NCI-H1436 (cell line): ENCODE measurements around the gene TCIRG1.

Experiments
- DNase-seq: peaks from one replicate; lab custom pipeline; 2025; lab: John Stamatoyannopoulos, UW

The TCIRG1 gene

DNA sequence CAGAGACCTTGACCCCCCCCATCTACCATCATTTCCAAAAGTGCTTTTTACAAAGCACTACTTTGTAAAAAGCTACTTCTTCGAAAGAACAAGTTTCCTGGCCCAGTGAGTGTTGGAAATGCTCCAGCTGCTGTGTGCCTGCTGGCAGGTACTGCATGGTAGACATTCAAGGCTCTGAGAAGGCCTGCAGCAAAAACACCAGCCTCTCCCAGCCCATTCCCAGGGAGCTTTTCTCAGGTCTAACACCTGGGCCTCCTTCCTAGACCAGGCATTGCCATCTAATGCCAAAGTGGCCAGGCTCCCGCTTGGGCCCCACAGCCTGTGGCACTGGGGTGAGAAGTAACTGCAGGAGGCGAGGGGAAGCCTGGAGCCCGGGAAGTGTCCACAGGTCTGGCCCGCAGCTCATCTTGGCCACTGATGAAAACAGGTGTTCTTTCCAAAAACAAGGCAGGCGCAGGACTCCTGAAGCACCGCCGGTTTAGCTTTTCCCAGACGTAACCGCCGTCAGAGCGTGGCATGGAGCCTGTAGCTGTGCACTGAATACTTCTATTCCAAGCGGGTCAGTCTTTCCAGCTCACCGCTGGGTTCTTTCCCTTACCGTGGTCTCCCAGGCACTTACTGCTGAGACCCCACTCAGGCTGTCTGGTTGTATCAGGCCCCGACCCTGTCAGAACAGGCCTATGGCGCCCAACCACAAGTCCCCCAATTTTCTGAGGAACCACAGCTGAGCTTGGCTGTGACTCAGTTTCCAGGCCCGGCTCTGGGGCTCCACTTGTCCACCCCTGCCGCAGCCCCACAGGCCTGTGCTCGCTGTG is 1.2 kb upstream of the TCIRG1 start:
- DNase-seq, result no peak

DNA sequence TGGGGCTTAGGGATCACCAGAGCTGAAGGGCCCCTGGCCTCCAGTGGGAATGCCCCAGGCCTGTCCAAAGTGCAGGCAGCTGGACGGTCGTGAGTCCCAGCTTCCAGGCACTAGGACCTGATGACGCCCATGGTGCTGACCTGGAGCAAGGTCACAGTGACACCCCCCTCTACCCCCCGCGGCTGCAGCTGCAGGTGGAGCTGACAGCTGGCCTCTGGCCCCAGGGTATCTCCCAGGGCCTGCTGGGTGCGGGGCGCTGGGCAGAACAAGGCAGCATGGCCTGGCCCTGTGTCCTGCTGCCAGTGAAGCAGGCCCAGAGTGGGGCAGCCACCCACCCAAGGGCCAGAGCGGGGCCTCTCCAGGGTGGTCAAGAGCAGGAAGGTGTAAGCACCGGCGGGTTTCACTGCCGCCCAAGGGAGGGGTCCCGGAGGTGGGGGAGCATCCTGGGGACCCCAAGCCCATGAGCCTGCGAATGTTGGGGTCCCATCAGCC is 553 bp upstream of the TCIRG1 start:
- no peak for DNase-seq

- DNase-seq, result no peak
These were observed 781 bp downstream of the TCIRG1 start for GRCh38 chr11:68039526-68040086.

GRCh38 chr11:68040101-68040956 is 1.5 kb downstream of the TCIRG1 start:
- DNase-seq, result peak; percentile 41

DNA sequence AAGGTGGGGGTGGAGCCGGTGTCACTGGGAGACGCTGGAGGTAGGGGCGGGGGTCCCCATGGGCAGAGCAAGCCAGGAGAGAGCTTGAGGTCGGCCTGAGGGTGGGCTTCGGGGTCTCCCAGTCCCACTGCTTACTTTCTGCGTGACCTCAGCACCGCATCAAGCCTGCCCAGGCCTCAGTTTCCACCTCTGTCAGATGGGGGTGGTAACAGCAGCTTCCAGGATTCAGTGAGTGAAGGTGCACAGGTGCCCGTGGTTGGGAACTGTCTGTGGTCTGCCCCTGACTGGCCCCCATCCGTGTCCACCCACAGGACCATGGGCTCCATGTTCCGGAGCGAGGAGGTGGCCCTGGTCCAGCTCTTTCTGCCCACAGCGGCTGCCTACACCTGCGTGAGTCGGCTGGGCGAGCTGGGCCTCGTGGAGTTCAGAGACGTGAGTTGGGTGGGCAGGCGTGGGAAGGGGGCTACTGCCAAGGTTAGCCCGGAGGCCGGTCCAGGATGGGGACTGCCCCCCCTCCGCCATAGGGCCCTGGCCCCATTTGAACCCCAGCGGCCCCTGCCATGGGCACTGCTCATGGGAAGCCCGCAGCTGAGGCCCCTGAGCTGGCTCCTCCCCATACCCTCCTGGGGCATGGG is 2.2 kb downstream of the TCIRG1 start:
- no peak for DNase-seq

GRCh38 chr11:68041617-68042218 is 2.9 kb downstream of the TCIRG1 start:
- DNase-seq, result no peak

GRCh38 chr11:68042219-68043028 is 3.6 kb downstream of the TCIRG1 start:
- DNase-seq, result no peak

DNA sequence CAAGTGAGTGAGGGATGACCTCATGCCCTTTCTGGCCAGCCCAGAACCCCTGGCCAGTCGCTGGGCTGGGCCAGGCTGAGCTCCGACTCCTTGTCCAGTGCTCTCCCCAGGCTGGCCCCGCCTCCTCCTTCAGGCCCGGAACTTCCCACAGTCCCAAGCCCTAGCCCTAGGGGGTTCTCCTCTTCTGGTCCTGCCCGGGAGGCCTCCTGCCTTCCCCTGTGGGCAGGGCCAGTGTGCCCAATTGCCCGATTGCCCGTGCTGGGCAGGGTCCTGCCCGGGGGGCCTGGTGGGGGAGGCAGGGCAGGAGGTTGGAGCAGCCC is 4.2 kb downstream of the TCIRG1 start:
- DNase-seq, result no peak

DNA sequence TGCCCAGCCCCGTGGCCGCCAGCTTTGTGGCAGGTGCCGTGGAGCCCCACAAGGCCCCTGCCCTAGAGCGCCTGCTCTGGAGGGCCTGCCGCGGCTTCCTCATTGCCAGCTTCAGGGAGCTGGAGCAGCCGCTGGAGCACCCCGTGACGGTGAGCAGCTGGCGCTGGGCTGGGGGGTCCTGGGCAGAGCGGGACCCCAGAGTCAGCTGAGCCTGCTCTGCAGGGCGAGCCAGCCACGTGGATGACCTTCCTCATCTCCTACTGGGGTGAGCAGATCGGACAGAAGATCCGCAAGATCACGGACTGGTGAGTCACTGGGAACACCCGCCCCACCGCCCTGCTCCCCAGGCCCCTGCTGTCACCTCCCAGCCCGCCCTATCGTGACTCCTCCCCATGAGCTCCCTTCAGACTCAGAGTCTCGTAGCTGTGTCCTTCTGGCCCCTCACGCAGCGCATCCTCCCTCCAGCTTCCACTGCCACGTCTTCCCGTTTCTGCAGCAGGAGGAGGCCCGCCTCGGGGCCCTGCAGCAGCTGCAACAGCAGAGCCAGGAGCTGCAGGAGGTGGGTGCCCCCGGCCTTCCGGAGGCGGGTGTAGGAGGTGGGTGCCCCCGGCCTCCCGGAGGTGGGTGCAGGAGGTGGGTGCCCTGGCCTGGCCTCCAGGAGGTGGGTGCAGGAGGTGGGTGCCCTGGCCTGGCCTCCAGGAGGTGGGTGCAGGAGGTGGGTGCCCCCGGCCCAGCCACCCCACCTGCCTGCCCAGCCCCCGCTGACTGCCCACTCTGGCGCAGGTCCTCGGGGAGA is 4.7 kb downstream of the TCIRG1 start:
- peak; percentile 15 for DNase-seq

- DNase-seq, result peak; percentile 51
These were observed 5.5 kb downstream of the TCIRG1 start for GRCh38 chr11:68044145-68044813.

GRCh38 chr11:68044898-68045351 is 6.1 kb downstream of the TCIRG1 start:
- no peak for DNase-seq

DNA sequence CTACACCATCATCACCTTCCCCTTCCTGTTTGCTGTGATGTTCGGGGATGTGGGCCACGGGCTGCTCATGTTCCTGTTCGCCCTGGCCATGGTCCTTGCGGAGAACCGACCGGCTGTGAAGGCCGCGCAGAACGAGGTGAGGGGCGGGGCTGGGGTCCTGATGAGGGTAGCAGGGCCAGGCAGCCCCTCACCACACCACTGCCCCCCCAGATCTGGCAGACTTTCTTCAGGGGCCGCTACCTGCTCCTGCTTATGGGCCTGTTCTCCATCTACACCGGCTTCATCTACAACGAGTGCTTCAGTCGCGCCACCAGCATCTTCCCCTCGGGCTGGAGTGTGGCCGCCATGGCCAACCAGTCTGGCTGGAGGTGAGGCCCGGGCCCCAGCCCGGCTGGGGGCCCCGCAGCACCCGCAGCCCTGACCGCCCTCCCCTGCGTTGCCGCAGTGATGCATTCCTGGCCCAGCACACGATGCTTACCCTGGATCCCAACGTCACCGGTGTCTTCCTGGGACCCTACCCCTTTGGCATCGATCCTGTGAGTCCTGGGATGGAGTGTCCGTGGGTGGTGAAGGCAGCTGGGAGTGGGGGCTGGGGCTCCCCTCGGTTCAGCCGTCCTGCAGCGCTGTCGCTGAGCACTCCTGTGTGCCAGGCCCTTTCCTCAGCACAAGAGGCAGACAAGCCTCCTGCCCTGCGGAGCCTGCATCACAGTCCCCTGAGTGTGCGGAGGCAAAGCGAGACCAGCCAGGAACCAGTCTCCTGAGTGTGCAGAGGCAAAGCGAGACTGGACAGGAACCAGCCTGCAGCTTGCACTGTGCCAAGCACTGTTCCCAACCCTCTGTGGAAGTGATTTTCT is 8.8 kb downstream of the TCIRG1 start:
- no peak for DNase-seq

- DNase-seq, result no peak
These were observed 10.1 kb downstream of the TCIRG1 start for GRCh38 chr11:68048681-68049508.

DNA sequence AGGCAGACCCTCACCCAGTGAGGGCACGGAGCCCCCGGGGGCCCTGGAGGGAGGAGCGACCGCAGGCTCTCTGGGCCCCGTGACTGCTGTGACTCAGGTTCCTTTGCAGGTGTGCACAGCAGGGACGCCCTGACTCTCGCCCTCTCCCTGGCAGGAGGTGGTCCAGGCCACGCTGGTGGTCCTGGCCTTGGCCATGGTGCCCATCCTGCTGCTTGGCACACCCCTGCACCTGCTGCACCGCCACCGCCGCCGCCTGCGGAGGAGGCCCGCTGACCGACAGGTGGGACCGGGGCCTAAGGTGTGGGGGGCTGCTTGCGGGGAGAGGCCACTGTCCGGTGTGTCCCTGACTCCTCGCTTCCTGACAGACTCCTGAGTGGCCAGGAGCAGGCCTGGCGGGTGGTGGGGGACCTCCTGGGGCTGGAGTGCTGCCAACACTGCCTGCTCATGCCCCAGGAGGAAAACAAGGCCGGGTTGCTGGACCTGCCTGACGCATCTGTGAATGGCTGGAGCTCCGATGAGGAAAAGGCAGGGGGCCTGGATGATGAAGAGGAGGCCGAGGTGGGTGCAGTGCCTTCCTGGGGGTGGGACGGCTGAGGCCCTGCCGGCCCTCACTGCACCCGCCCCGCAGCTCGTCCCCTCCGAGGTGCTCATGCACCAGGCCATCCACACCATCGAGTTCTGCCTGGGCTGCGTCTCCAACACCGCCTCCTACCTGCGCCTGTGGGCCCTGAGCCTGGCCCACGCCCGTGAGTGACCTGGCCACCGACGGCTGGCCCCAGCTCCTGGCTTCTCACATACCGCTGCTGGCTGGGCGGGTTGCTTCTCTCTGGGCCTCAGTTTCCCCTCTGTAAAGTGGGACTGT is 10.9 kb downstream of the TCIRG1 start:
- no peak for DNase-seq

DNA sequence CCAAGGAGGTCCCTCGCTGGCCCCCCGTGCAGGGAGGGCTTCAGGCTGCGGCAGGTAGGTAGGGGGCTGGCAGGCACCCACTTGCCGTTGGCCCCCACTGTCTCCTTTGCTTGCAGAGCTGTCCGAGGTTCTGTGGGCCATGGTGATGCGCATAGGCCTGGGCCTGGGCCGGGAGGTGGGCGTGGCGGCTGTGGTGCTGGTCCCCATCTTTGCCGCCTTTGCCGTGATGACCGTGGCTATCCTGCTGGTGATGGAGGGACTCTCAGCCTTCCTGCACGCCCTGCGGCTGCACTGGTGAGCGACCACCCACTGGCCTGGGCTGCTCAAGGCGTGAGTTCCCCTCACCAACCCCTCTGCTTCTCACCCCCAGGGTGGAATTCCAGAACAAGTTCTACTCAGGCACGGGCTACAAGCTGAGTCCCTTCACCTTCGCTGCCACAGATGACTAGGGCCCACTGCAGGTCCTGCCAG is 11.6 kb downstream of the TCIRG1 start:
- DNase-seq, result no peak
